CD4-positive, alpha-beta T cell treated with Interferon alpha-2 for 1 hour (primary cell): ENCODE data around the gene CLN6.

Source experiments
- DNase-seq, 2 donors: peaks; one replicate each; pipeline ENCODE4 v3.0.0-alpha.2; 2020 to 2022

Gene CLN6

GRCh38 chr15:68229386-68230156, at the start of gene CLN6:
Gene CLN6, minus strand, starts transcription at chr15:68229728. Its CDS starts 144 bp downstream, at chr15:68229584.
- peak; percentile 78 to 81 for DNase-seq

DNA sequence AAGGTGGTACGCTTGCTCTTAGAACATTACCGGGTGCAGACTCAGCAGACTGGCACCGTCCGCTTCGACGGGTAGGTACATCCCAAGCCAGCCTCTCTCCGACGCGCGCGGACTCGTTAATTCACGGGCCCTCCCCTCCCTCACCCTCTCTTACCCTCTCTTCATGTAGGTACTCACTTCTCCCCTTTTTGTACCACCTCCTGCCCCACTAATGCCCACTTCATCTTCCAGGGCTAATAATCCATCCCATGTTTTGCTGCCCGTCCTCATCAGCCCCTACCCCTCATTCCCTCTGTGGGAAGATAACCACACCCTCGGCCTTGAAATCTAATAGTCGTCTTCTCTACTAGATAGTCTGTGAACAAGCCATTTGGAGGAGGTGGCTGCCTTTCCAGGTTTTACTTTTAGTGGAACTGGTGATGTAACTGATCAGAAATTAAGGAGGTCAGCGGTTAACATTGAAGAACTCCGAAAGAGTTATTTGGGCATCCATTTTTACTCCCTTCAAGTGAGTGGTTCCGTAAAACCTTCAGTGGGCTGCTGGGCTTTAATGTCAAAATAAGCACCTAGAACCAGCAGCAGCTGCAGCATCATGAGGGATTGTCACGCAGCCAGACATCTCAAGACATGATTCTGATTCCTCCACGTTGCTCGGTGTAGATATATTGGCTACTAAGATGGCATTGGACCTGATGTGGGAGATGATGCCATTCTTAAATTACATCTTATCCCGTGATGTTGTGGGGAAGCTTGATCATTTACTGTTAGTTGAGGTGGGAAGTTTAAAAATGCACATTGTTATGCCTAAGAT, 49.3 kb upstream of the CLN6 start:
- DNase-seq, result no peak

DNA sequence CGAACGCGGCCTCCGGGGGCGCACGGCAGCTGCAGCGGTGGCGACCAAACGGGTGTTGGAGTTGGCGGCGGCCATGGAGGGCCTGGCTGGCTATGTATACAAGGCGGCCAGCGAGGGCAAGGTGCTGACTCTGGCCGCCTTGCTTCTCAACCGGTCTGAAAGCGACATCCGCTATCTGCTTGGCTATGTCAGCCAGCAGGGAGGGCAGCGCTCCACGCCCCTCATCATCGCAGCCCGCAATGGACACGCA, 48.7 kb upstream of the CLN6 start:
- peak in 1 of 2 donors; percentile 74 for DNase-seq

GRCh38 chr15:68277603-68278344, 48.2 kb upstream of the CLN6 start, which contains the start of gene FEM1B:
Gene FEM1B, plus strand, starts transcription at chr15:68277745. Its CDS starts 673 bp downstream, at chr15:68278418.
- DNase-seq, result peak; percentile 87 to 91

GRCh38 chr15:68277131-68277602, 47.6 kb upstream of the CLN6 start:
- DNase-seq, result no peak

DNA sequence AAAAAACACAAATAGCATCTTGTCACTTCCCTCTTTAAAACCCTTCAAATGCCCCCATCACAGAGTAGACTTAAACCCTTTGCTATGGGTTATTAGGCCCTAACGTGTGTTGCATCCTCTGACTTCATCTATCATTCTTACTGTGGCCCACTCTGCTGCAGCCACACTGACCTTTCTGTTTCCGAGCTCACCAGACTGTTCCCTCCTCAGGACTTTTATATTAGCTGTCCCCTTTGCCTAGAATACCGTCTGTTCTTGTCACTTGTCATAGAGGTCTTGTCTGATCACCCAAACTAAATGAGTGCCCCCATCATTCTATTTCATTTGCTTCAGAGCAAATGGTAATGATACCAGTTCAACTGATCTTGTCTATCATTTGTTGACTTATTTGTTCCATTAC, 47.1 kb upstream of the CLN6 start:
- DNase-seq, result no peak

GRCh38 chr15:68275165-68275746, 45.7 kb upstream of the CLN6 start:
- DNase-seq, result no peak

GRCh38 chr15:68274201-68274848, 44.8 kb upstream of the CLN6 start:
- no peak for DNase-seq

GRCh38 chr15:68272721-68273271, 43.3 kb upstream of the CLN6 start:
- DNase-seq, result no peak

DNA sequence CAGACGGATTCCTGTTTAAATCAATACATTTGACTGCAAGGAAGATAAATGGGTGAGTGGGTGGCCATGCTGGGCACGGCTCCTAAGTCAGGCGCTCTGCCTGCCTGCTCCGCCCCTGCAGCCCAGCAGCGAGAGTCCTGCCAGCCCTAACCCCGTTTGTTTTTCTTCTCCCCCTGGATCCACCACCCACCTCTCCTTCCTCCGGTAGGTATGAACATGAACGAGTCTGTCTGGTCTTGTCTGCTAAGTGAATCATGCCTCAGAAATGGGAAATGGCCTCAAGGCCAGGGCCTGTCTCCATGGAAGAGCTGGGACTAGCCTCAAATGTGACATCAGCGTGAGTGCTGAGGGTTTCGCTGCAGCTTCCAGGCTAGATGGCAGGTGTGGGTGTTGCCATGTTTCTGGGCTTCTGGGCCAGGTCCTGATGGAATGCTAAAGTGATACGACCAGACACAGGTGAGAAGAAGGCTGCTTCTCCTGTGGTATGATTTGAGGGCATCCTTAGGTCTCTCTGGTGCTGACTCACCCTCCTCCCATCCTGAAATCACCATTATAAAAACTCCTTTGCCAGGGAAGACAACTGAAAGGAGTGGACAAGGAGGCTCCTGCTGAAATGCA, 42.4 kb upstream of the CLN6 start:
- no peak for DNase-seq

DNA sequence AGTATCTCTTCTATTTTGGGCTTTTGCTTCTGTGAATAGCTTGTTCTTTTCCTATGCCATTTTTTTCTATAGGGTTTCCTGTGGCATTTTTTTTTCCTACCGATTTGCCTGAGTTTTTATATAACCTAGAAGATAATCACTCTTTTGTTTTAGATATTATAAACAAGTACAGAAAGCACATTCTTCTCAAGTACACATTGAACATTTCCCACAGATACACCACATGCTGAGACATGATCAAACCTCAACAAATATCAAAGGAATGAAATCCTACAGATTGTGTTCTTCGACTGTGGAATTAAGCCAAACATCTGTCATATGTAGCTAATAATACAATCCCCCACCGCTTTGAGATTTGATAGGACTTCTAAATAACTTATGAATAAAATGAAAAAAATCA, 38.9 kb upstream of the CLN6 start:
- no peak for DNase-seq

DNA sequence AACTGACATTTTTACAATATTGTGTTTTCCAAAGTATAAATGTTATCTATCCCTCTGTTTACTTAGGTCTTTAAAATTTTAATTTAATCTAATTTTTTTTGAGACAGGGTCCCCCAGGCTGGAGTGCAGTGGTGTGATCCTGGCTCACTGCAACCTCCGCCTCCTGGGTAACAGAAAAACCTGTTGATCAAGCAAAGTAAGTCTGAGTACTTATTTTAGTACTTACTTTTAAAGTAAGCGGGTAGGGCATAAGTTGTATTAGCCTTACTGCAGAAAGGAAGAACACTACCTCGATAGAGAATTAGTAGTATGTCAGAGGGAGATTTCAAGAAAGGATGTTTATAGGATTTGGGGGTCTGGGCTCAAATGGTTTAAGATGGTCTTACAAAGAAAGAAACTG, 36.1 kb upstream of the CLN6 start:
- no peak for DNase-seq

GRCh38 chr15:68265081-68265480, 35.6 kb upstream of the CLN6 start:
- no peak for DNase-seq

DNA sequence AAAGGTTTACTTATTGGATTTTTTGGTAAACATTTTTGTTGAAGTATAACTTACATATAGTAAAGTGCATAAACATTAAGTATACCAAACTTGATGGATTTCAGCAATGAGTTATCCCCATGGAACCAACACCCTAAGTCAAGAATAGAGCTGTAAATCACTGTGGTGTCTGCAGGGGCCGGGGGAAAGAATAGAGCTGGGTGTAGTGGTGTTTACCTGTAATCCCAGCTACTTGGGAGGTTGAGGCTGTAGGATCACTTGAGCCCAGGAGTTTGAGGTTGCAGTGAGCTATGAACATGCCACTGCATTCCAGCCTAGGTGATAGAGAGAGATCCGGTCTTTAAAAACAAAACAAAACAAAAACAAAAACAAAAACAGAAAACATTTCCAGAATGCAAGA, 34.8 kb upstream of the CLN6 start:
- no peak for DNase-seq

DNA sequence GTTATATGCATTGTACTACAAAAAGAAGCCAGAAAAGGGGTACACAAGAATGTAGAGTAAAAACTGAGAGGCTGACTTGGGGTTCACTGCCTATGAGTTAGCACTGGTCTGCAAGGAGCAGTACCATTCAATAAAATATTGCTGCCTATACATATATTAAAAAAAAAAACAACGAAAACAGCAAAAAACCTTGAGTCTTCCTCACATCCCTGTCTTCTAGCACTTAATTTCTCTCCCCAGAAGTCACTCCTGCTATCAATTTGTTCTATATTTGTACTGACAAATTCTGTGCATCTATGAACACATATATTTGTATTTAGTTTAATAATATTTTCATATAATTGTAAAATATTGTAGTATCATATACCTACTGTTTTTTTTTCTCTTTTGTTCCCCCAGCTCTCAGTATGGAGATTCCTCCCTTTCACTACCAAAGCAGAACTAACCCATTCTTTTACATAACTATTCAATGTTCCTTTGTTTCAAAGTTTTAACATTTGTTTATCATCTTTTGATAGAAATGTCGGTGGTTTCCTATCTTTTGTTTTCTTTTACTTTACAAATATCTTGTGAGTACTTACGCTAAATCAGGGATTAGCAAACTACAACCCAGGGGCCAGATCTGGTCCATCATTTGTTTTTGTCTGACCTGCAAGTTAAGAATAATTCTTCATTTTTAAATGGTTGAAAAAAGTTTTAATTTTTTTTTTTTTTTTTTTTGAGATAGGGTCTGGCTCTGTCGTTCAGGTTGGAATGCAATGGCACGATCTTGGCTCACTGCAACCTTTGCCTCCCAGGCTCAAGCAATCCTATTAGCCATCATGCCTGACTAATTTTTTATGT, 33.2 kb upstream of the CLN6 start:
- DNase-seq, result no peak

DNA sequence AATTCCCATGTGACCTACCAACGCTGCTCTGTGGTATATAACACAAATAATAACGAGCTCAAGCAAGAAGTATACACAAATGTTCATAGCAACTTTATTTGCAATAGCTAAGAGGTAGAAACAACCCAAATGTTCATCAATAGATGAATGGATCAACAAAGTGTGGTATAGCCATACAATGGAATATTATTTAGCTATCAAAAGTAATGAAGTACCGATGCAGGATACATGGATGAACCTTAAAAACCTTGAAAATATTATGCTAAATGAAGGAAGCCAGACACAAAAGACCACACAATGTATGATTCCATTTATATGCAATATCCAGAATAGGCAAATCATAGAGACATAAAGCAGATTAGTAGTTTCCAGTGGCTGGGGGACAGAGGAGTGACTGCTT, 32.5 kb upstream of the CLN6 start:
- no peak for DNase-seq

- no peak for DNase-seq
Observed at GRCh38 chr15:68261241-68261640, 31.7 kb upstream of the CLN6 start.

GRCh38 chr15:68259883-68260282, 30.4 kb upstream of the CLN6 start:
- DNase-seq, result no peak

GRCh38 chr15:68258692-68259091, 29.2 kb upstream of the CLN6 start:
- DNase-seq, result no peak

GRCh38 chr15:68256675-68257450, 27.3 kb upstream of the CLN6 start:
- DNase-seq, result peak; percentile 63 to 70
